Suppressor macrophage (primary cell): ENCODE data around the gene CCDC142.

ENCODE experiments used
- DNase-seq, 4 experiments: peaks; one replicate each; pipeline ENCODE4 v3.0.0-alpha.2; 2020 to 2022

CCDC142 gene

GRCh38 chr2:74513605-74514367, 31.0 kb upstream of the CCDC142 start:
- no peak for DNase-seq

- no peak for DNase-seq
Observed at GRCh38 chr2:74512744-74513604, 30.2 kb upstream of the CCDC142 start.

GRCh38 chr2:74511104-74511989, 28.5 kb upstream of the CCDC142 start:
- DNase-seq = no peak

GRCh38 chr2:74510272-74510671, 27.5 kb upstream of the CCDC142 start:
- no peak for DNase-seq

GRCh38 chr2:74507926-74508520, 25.2 kb upstream of the CCDC142 start:
- no peak for DNase-seq

GRCh38 chr2:74507145-74507925, 24.5 kb upstream of the CCDC142 start, which contains the start of gene PCGF1:
Gene PCGF1, minus strand, starts transcription at chr2:74507695. Its CDS starts 27 bp downstream, at chr2:74507668.
- peak; percentile 98 to 99 (median 99) for DNase-seq

GRCh38 chr2:74505448-74506246, 22.8 kb upstream of the CCDC142 start:
- no peak for DNase-seq

GRCh38 chr2:74504591-74504990, 21.8 kb upstream of the CCDC142 start:
- DNase-seq = no peak

- no peak for DNase-seq
Observed at GRCh38 chr2:74503506-74504475, 21.0 kb upstream of the CCDC142 start.

GRCh38 chr2:74502720-74503505, 20.1 kb upstream of the CCDC142 start:
- DNase-seq = peak; percentile 80 to 92 (median 88)

GRCh38 chr2:74502147-74502719, 19.4 kb upstream of the CCDC142 start:
- DNase-seq = peak in 3 of 4 experiments; percentile 36 to 56 (median 51)

- DNase-seq = no peak
Observed at GRCh38 chr2:74501335-74502071, 18.7 kb upstream of the CCDC142 start.

- DNase-seq = no peak
Observed at GRCh38 chr2:74500578-74500946, 17.8 kb upstream of the CCDC142 start.

GRCh38 chr2:74499940-74500577, 17.3 kb upstream of the CCDC142 start:
- no peak for DNase-seq

GRCh38 chr2:74499267-74499939, 16.6 kb upstream of the CCDC142 start, which contains the start of gene LBX2:
Gene LBX2, minus strand, starts transcription at chr2:74499603. Its CDS starts 66 bp downstream, at chr2:74499537.
- DNase-seq = peak in 3 of 4 experiments; percentile 28 to 52 (median 36)
